Liver (tissue), 9 donors: ENCODE results near the gene MANSC1. TPM values are rescaled to one million over a fixed set of nuclear protein-coding genes. Genes with fewer than 3 reads are reported as not detected.

Experiments
- DNase-seq: peaks from one replicate; pipeline ENCODE4 v3.0.0-alpha.2; 2017; ENCODE audit warnings: low spot score
- H3K27ac ChIP-seq, 2 donors: one replicate each; pipeline ENCODE4 v1.7.0; 2013; ENCODE audit warnings: inconsistent platforms in 2 of 2, low read length in 2 of 2, control low read depth in 1 of 2, low read depth in 1 of 2, mild to moderate bottlenecking in 1 of 2
- H3K27me3 ChIP-seq, 4 donors: one replicate each; pipeline versions ENCODE4 v1.6.1 to v1.7.0; 2013; ENCODE audit warnings: low read length in 3 of 4, inconsistent platforms in 1 of 4, mild to moderate bottlenecking in 1 of 4, moderate library complexity in 1 of 4; ENCODE audit not compliant: control insufficient read depth in 4 of 4, insufficient read depth in 4 of 4
- H3K36me3 ChIP-seq, 4 donors: one replicate each; pipeline versions ENCODE4 v1.6.1 to v1.7.0; 2013; ENCODE audit warnings: low read length in 3 of 4, mild to moderate bottlenecking in 3 of 4, low read depth in 1 of 4, moderate library complexity in 1 of 4; ENCODE audit not compliant: control insufficient read depth in 4 of 4, insufficient read depth in 3 of 4
- H3K4me1 ChIP-seq, 4 donors: one replicate each; pipeline versions ENCODE4 v1.6.1 to v1.7.0; 2013; ENCODE audit warnings: low read length in 3 of 4, mild to moderate bottlenecking in 3 of 4, moderate library complexity in 1 of 4; ENCODE audit not compliant: control insufficient read depth in 4 of 4, insufficient read depth in 4 of 4
- H3K4me3 ChIP-seq, 3 donors: one replicate each; pipeline versions ENCODE4 v1.6.1 to v1.7.0; 2013; ENCODE audit warnings: low read length in 3 of 3, control low read depth in 1 of 3, low read depth in 1 of 3, mild to moderate bottlenecking in 1 of 3
- H3K9ac ChIP-seq, 2 donors: one replicate each; pipeline ENCODE4 v1.7.0; 2013; ENCODE audit warnings: low read length in 2 of 2, mild to moderate bottlenecking in 2 of 2, moderate library complexity in 2 of 2, control low read depth in 1 of 2, low read depth in 1 of 2
- H3K9me3 ChIP-seq, 4 donors: one replicate each; pipeline versions ENCODE4 v1.6.1 to v1.7.0; 2013; ENCODE audit warnings: low read length in 3 of 4; ENCODE audit not compliant: control insufficient read depth in 4 of 4
- ATF3 ChIP-seq: IDR thresholded peaks from 2 replicates; pipeline ENCODE4 v1.6.1; 2016; ENCODE audit warnings: antibody characterized with exemption
- CTCF ChIP-seq: fragments of 150-350 bp; IDR thresholded peaks from 2 replicates; pipeline ENCODE4 v1.5.1; 2017; ENCODE audit warnings: improper control_type of control experiment, low read depth, low read length; ENCODE audit not compliant: missing input control
- EGR1 ChIP-seq, 2 donors: IDR thresholded peaks; 2 replicates each; pipeline ENCODE4 v1.6.1; 2016 to 2018; ENCODE audit warnings: antibody characterized with exemption in 2 of 2, low read depth in 2 of 2
- FOXA1 ChIP-seq: IDR thresholded peaks from 2 replicates; pipeline ENCODE4 v1.6.1; 2016; ENCODE audit warnings: antibody characterized with exemption
- FOXA2 ChIP-seq: IDR thresholded peaks from 2 replicates; pipeline ENCODE4 v1.6.1; 2016; ENCODE audit warnings: antibody characterized with exemption
- GABPA ChIP-seq, 2 donors: IDR thresholded peaks in 1 of 2; conservative IDR thresholded peaks in 1 of 2; 2 replicates each; pipeline ENCODE4 v1.6.1; 2016; ENCODE audit warnings: antibody characterized with exemption in 2 of 2, mild to moderate bottlenecking in 1 of 2, moderate library complexity in 1 of 2
- HNF4A ChIP-seq, 2 donors: conservative IDR thresholded peaks; 2 replicates each; pipeline ENCODE4 v1.6.1; 2016; ENCODE audit warnings: antibody characterized with exemption in 2 of 2, mild to moderate bottlenecking in 2 of 2
- HNF4G ChIP-seq: IDR thresholded peaks from 2 replicates; pipeline ENCODE4 v1.6.1; 2016; ENCODE audit warnings: antibody characterized with exemption
- JUND ChIP-seq, 2 donors: IDR thresholded peaks; 2 replicates each; pipeline ENCODE4 v1.6.1; 2016; ENCODE audit warnings: antibody characterized with exemption in 2 of 2
- MAX ChIP-seq: IDR thresholded peaks from 2 replicates; pipeline ENCODE4 v1.6.1; 2016; ENCODE audit warnings: antibody characterized with exemption
- NR2F2 ChIP-seq: IDR thresholded peaks from 2 replicates; pipeline ENCODE4 v1.6.1; 2016; ENCODE audit warnings: antibody characterized with exemption
- RAD21 ChIP-seq, 2 donors: IDR thresholded peaks; 2 replicates each; pipeline ENCODE4 v1.6.1; 2016; ENCODE audit warnings: antibody characterized with exemption in 2 of 2, mild to moderate bottlenecking in 2 of 2
- REST ChIP-seq: IDR thresholded peaks from 2 replicates; pipeline ENCODE4 v1.6.1; 2016; ENCODE audit warnings: antibody characterized with exemption, mild to moderate bottlenecking
- RXRA ChIP-seq, 2 donors: IDR thresholded peaks; 2 replicates each; pipeline ENCODE4 v1.6.1; 2017 to 2018; ENCODE audit warnings: antibody characterized with exemption in 2 of 2, mild to moderate bottlenecking in 1 of 2
- SP1 ChIP-seq: IDR thresholded peaks from 2 replicates; pipeline ENCODE4 v1.6.1; 2018; ENCODE audit warnings: antibody characterized with exemption, mild to moderate bottlenecking
- TAF1 ChIP-seq: conservative IDR thresholded peaks from 2 replicates; pipeline ENCODE4 v1.6.1; 2016; ENCODE audit warnings: antibody characterized with exemption, mild to moderate bottlenecking
- YY1 ChIP-seq: IDR thresholded peaks from 2 replicates; pipeline ENCODE4 v1.6.1; 2016; ENCODE audit warnings: antibody characterized with exemption, mild to moderate bottlenecking
- ZBTB33 ChIP-seq: IDR thresholded peaks from 2 replicates; pipeline ENCODE4 v1.6.1; 2016; ENCODE audit warnings: antibody characterized with exemption
- WGBS: extraction: QIAGEN DNeasy Blood & Tissue Kit; methylation state at CpG from one replicate; pipeline ENCODE4 v1.1.7; 2013; 5-methylcytosine and 5-hydroxymethylcytosine counted together
- polyA plus RNA-seq, 2 donors: library from polyadenylated mRNA; stranded (reverse) in 1 of 2; unstranded in 1 of 2; fragments of 200-250 nt in 1 of 2; fragments of >200 nt in 1 of 2; fragmentation: Nextera tagmentation in 1 of 2; extraction: Ambion mirVana in 1 of 2; gene quantifications; one replicate each; pipeline versions ENCODE4 v1.2.1 to v1.2.3, GENCODE V29; 2013 to 2015
- total RNA-seq, 2 donors: library from RNA; depleted of rRNA; stranded (reverse); fragments of >200 nt; gene quantifications; one replicate each; pipeline ENCODE4 v1.2.3, GENCODE V29; 2014
- donor health status: healthy.
- donor health status: healthy.
- donor health status: healthy.
- donor health status: healthy.
- donor health status: healthy.

Gene MANSC1
- total and polyA plus RNA-seq, 4 donors = 2.1 to 7.8 (median 4.7) TPM

- Histone ChIP-seq H3K9me3 (no peaks in the 10 kb centered on the region), H3K27ac (peak within 1 kb of the TSS; percentile 94 to 100), H3K4me1 (peaks cover 0 to 19% (median 4%) of the 10 kb centered on the region in 4 donors), H3K4me3 (peak within 1 kb of the TSS; percentile 72 to 96 (median 77)), H3K27me3 (no peaks in the 10 kb centered on the region), H3K9ac (peak within 1 kb of the TSS; percentile 95 to 100), H3K36me3 (no peaks in the 10 kb centered on the region)
- DNase-seq = peak; percentile 98
- no peak for TF ChIP-seq FOXA1
- peak; percentile 58 to 89 for TF ChIP-seq GABPA (IDR thresholded peaks at IDR 0.05 in 1 of 2, conservative IDR thresholded peaks at IDR 0.05 in 1 of 2)
- peak; percentile 53 to 62 for TF ChIP-seq RAD21 (IDR thresholded peaks at IDR 0.05)
- no peak for TF ChIP-seq FOXA2
- TF ChIP-seq TAF1 = peak; percentile 81
- peak; percentile 46 for TF ChIP-seq ZBTB33
- peak; percentile 53 for TF ChIP-seq ATF3
- TF ChIP-seq HNF4G = no peak
- no peak for TF ChIP-seq CTCF
- TF ChIP-seq SP1 = peak; percentile 82
- TF ChIP-seq JUND (IDR thresholded peaks at IDR 0.05) = peak; percentile 32 to 82
- TF ChIP-seq NR2F2 = peak; percentile 94
- TF ChIP-seq RXRA (IDR thresholded peaks at IDR 0.05) = peak; percentile 48 to 80
- peak; percentile 89 for TF ChIP-seq REST
- TF ChIP-seq MAX = peak; percentile 71
- peak; percentile 31 to 57 for TF ChIP-seq HNF4A (conservative IDR thresholded peaks at IDR 0.05)
- TF ChIP-seq YY1 = peak; percentile 65
- TF ChIP-seq EGR1 (IDR thresholded peaks at IDR 0.05; ENCODE audit: low read depth in 2 of 2) = peak; percentile 66 to 75
- under 1% methylated on average over 72 of the region's 72 CpGs for WGBS
Observed at GRCh38 chr12:12356896-12357718, 7.1 kb upstream of the MANSC1 start, which contains the start of gene BORCS5. Gene BORCS5 (plus strand): TSS chr12:12357078. CDS start chr12:12357452, 374 bp downstream.
